Panc1 (cell line): ENCODE data around the gene TTC38. TPM values are rescaled to one million over a fixed set of nuclear protein-coding genes. Genes with fewer than 3 reads are reported as not detected.

ENCODE experiments used
- ATAC-seq: fragments of 200-7000 bp; cut with Tn5 transposase; 2 replicates; pipeline ENCODE4 v1.9.1; 2020; ENCODE audit warnings: mild to moderate bottlenecking, moderate library complexity
- BruUV-seq: library from RNA; stranded (reverse); fragments of 400-500 nt; replicated peaks from 2 replicates; lab custom pipeline; 2021; lab: Mats Ljungman, UMichigan
- CTCF ChIA-PET: fragments of 300-600 bp; sonication (Branson Sonifier 250); formaldehyde crosslinking; loops from one replicate; lab custom pipeline; 2022; ENCODE audit warnings: antibody characterized with exemption; lab: Charles Lee
- POLR2A ChIA-PET: fragments of 300-600 bp; sonication (Branson Sonifier 250); formaldehyde crosslinking; loops from one replicate; lab custom pipeline; 2022; ENCODE audit warnings: antibody characterized with exemption; lab: Charles Lee
- DNase-seq: peaks from one replicate; pipeline ENCODE4 v3.0.0-alpha.2; 2010; ENCODE audit warnings: low read depth, low spot score
- H3K27ac ChIP-seq: 2 replicates; pipeline ENCODE4 v1.5.1; 2011; ENCODE audit warnings: mild to moderate bottlenecking, low read length, inconsistent platforms
- H3K27me3 ChIP-seq: fragments of 200-500 bp; sonication (Bioruptor generic); 2 replicates; pipeline ENCODE4 v1.6.0; 2014; ENCODE audit warnings: low read length, inconsistent platforms; ENCODE audit not compliant: control insufficient read depth, insufficient read depth
- H3K36me3 ChIP-seq: fragments of 200-500 bp; sonication (Bioruptor generic); 2 replicates; pipeline ENCODE4 v1.5.1; 2014; ENCODE audit warnings: inconsistent platforms, mild to moderate bottlenecking, low read length, moderate library complexity; ENCODE audit not compliant: control insufficient read depth, insufficient read depth
- H3K4me1 ChIP-seq: 2 replicates; pipeline ENCODE4 v1.5.1; 2011; ENCODE audit warnings: inconsistent platforms, mild to moderate bottlenecking, low read length, moderate library complexity; ENCODE audit not compliant: control insufficient read depth, insufficient read depth
- H3K4me3 ChIP-seq, 2 experiments: 2 replicates each; pipeline ENCODE4 v1.5.1; 2011 to 2012; ENCODE audit warnings: low read depth in 2 of 2, low read length in 2 of 2, mild to moderate bottlenecking in 2 of 2, inconsistent platforms in 1 of 2, moderate library complexity in 1 of 2
- H3K9me3 ChIP-seq: fragments of 200-500 bp; sonication (Bioruptor generic); 2 replicates; pipeline ENCODE4 v1.5.1; 2014; ENCODE audit warnings: low read depth, mild to moderate bottlenecking, inconsistent platforms, low read length, moderate library complexity; ENCODE audit not compliant: control insufficient read depth, insufficient read depth
- POLR2AphosphoS5 ChIP-seq: IDR thresholded peaks from 2 replicates; pipeline ENCODE4 v1.6.1; 2012; ENCODE audit warnings: mild to moderate bottlenecking, low read depth, low read length, moderate library complexity
- SIN3A ChIP-seq: IDR thresholded peaks from 2 replicates; pipeline ENCODE4 v1.6.1; 2012; ENCODE audit warnings: low read depth, mild to moderate bottlenecking, low read length, moderate library complexity, borderline replicate concordance; ENCODE audit not compliant: insufficient read depth
- TCF7L2 ChIP-seq: IDR thresholded peaks from 2 replicates; pipeline ENCODE4 v1.6.1; 2011; ENCODE audit warnings: mild to moderate bottlenecking, low read depth, low read length, inconsistent platforms
- in situ Hi-C: cut with HindIII; loops from 2 replicates; pipeline ENCODE4 v1.10.0; 2016; ENCODE audit warnings: low sequenced_read_pairs, low pct_unique_long_range_greater_than_20kb
- intact Hi-C: fragments of 100-400 bp; cut with micrococcal nuclease; formaldehyde crosslinking; loops from one replicate; pipeline ENCODE4 v1.10.0; 2022; ENCODE audit not compliant: unreplicated experiment
- total RNA-seq: library from RNA; stranded (reverse); gene quantifications from one replicate; pipeline ENCODE4 v1.2.1, GENCODE V29; 2021; ENCODE audit not compliant: unreplicated experiment
- TF ChIP-seq, protein P1 (sequence below): fragments of 450-650 bp; IDR thresholded peaks from 2 replicates; pipeline ENCODE4 v1.5.1; 2017; ENCODE audit warnings: mild to moderate bottlenecking
- TF ChIP-seq, protein P2 (sequence below), 2 experiments: IDR thresholded peaks; 2 replicates each; pipeline ENCODE4 v1.6.1; 2011 to 2012; ENCODE audit warnings: low read depth in 2 of 2, control low read depth in 1 of 2, low read length in 1 of 2, mild to moderate bottlenecking in 1 of 2, moderate library complexity in 1 of 2; ENCODE audit not compliant: insufficient read depth in 1 of 2

Gene TTC38
- total RNA-seq, 1 experiment from 2014 or later = 14.0 TPM

DNA sequence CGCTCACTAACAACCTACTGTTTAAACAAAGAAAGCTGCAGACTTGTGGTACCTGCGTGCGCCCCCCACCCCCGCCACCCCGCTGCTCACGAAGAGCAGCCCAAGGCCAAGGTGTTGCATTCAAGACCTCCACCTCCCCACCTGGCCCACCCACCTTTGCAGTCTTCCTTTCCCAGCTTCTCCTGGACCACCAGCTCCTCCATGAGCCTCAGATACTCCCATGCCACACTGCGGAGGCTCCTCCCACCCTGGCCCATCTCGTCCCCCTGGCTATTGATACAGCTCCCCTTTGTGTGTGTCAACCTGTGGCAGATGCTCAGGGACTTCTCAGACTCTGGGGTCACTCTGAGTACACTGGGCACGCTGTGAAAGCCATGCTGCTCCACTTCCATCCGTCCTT lies 21.6 kb upstream of the TTC38 start:
- H3K27me3 ChIP-seq = no peaks in the 10 kb centered on the region
- H3K9me3 ChIP-seq = no peaks in the 10 kb centered on the region
- H3K4me1 ChIP-seq = peaks cover under 1% of the 10 kb centered on the region; the same call in 1 of the 2 replicates
- in situ Hi-C loops (no loop called here), intact Hi-C loops (no loop called here)
- no peak for ATAC-seq
- no peak overlapping the region for H3K27ac ChIP-seq
- no peak overlapping the region for H3K4me3 ChIP-seq
- H3K36me3 ChIP-seq = no peaks in the 10 kb centered on the region
- ChIA-PET CTCF (no interaction called here), POLR2A (no interaction called here)
- no TSS peak for BruUV-seq
- no peak for DNase-seq
- TF ChIP-seq POLR2AphosphoS5 (no peak), SIN3A (no peak), TCF7L2 (no peak)
- TF ChIP-seq, protein P1, sequence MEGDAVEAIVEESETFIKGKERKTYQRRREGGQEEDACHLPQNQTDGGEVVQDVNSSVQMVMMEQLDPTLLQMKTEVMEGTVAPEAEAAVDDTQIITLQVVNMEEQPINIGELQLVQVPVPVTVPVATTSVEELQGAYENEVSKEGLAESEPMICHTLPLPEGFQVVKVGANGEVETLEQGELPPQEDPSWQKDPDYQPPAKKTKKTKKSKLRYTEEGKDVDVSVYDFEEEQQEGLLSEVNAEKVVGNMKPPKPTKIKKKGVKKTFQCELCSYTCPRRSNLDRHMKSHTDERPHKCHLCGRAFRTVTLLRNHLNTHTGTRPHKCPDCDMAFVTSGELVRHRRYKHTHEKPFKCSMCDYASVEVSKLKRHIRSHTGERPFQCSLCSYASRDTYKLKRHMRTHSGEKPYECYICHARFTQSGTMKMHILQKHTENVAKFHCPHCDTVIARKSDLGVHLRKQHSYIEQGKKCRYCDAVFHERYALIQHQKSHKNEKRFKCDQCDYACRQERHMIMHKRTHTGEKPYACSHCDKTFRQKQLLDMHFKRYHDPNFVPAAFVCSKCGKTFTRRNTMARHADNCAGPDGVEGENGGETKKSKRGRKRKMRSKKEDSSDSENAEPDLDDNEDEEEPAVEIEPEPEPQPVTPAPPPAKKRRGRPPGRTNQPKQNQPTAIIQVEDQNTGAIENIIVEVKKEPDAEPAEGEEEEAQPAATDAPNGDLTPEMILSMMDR = no peak
- TF ChIP-seq, protein P2, sequence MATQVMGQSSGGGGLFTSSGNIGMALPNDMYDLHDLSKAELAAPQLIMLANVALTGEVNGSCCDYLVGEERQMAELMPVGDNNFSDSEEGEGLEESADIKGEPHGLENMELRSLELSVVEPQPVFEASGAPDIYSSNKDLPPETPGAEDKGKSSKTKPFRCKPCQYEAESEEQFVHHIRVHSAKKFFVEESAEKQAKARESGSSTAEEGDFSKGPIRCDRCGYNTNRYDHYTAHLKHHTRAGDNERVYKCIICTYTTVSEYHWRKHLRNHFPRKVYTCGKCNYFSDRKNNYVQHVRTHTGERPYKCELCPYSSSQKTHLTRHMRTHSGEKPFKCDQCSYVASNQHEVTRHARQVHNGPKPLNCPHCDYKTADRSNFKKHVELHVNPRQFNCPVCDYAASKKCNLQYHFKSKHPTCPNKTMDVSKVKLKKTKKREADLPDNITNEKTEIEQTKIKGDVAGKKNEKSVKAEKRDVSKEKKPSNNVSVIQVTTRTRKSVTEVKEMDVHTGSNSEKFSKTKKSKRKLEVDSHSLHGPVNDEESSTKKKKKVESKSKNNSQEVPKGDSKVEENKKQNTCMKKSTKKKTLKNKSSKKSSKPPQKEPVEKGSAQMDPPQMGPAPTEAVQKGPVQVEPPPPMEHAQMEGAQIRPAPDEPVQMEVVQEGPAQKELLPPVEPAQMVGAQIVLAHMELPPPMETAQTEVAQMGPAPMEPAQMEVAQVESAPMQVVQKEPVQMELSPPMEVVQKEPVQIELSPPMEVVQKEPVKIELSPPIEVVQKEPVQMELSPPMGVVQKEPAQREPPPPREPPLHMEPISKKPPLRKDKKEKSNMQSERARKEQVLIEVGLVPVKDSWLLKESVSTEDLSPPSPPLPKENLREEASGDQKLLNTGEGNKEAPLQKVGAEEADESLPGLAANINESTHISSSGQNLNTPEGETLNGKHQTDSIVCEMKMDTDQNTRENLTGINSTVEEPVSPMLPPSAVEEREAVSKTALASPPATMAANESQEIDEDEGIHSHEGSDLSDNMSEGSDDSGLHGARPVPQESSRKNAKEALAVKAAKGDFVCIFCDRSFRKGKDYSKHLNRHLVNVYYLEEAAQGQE (IDR thresholded peaks at IDR 0.05; ENCODE audit: insufficient read depth in 1 of 2, low read depth in 2 of 2, low read length in 1 of 2) = no peak

DNA sequence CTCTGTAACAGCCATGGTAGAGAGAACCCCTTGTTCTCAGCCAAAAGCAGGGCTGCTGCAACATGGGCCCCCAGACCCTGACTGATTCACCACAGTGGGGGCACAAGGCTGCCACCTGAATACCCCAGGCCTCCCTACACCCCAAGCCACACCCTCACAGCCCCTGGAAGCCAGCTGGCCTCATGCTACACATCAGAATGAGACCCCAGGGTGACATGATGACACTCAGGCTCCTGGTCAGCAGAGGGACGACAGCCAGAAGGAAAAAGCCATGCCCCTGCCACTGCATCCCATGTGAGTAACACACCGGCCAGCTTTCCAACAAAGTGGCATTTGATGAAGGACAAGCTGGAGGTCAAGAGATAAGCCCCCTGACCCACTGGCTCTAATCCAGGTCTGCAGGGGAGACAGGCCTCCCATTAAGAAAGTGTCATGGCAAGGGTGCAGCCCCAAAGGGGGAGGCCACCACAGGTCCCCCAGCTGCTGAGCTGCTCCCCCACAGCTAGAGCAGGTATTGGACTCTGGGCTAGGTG lies 20.3 kb upstream of the TTC38 start:
- ChIA-PET CTCF (no interaction called here), POLR2A (no interaction called here)
- no peaks in the 10 kb centered on the region for H3K27me3 ChIP-seq
- in situ Hi-C loops (no loop called here), intact Hi-C loops (no loop called here)
- no peak overlapping the region for H3K4me3 ChIP-seq
- ATAC-seq (no peak), DNase-seq (no peak)
- no peak for TF ChIP-seq TCF7L2
- TF ChIP-seq, protein P2 (IDR thresholded peaks at IDR 0.05; ENCODE audit: insufficient read depth in 1 of 2, low read depth in 2 of 2, low read length in 1 of 2) = no peak
- TF ChIP-seq, protein P1 = no peak
- TF ChIP-seq POLR2AphosphoS5 = no peak
- TF ChIP-seq SIN3A = no peak
- H3K27ac ChIP-seq = no peak overlapping the region
- BruUV-seq = no TSS peak
- no peaks in the 10 kb centered on the region for H3K9me3 ChIP-seq
- H3K4me1 ChIP-seq = peaks cover 7% of the 10 kb centered on the region; the same call in 1 of the 2 replicates
- no peaks in the 10 kb centered on the region for H3K36me3 ChIP-seq
